GM21390 (cell line): ENCODE results near the gene NF2.

ENCODE experiments used
- ATAC-seq: cut with Tn5 transposase; IDR thresholded peaks from one replicate; pipeline ENCODE4 v1.9.1; 2021; ENCODE audit not compliant: unreplicated experiment

NF2 gene

DNA sequence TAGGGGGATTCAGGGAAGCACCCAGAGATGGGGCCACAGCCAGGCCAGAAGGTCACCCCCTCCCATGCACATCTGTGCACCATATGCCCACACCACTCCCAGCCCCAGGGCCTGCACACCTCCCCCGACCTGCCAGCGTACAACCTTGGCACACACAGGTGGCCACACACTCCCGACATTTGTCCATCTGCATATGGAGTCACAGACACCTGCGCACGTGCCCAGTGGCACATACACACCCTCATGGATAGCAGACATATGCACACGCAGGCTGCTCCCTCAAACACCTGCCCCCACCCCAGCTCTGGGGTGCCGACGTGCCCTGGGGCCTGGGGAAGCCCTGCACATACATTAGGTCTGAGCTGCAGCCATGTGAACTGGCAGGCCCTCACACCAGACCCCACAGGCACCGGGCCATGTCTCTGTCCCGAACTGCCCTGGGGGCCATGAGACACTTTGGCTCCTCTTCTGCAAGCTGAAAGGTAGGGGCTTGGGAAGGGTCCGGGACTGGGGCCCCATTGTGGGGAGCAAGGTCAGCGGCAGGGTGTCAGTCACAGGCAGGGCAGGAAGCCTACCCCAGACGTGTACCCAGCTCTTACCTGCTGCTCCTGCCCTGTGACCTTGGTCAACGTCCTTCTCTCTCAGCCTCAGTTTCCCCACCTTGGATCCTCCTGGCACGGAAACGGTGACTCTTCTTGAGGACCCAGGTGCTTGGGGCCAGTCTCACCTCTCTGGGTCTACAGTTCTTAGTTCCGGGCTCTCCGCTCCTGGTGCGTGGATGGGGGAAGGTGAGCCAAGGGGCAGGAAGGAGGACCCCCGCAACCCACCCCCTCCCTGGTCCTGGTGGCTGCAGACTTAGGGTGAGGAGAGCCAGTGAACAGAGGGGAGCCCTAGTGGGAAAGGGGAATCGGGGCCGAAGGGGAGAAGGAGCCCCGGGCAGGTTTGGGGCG lies 115.8 kb downstream of the NF2 start:
- no peak for ATAC-seq

GRCh38 chr22:29719899-29720645 lies 116.6 kb downstream of the NF2 start, which contains the start of gene CABP7:
TSS of gene CABP7 (plus strand) at chr22:29720003. CDS start at chr22:29720425, 422 bp downstream.
- no peak for ATAC-seq

GRCh38 chr22:29720811-29721323 lies 117.4 kb downstream of the NF2 start:
- no peak for ATAC-seq

GRCh38 chr22:29722151-29722550 lies 118.7 kb downstream of the NF2 start:
- no peak for ATAC-seq

- ATAC-seq = no peak
These were observed 119.2 kb downstream of the NF2 start for GRCh38 chr22:29722587-29722986.

- ATAC-seq = no peak
These were observed 120.3 kb downstream of the NF2 start for GRCh38 chr22:29723766-29724165.

GRCh38 chr22:29724843-29725242 lies 121.4 kb downstream of the NF2 start:
- ATAC-seq = no peak

DNA sequence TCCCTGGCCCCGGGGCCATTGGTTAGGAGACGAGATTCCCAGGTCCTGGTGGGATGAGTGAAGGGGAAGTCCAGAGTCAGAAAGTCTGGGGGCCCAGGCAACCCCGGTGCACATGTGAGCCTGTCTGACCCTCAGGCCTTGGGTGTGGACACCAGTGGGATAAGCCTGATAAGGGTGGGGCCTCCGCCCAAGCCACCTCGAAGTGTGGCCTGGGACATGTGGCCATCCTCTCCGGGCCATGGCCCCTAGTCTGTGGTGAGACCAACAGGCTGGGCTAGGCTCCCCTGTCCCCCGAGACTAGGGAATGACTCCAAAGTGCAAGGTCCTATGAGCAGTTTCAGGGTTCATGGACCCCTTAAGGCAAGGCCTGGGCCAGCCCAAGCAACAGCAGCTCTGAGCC lies 122.7 kb downstream of the NF2 start:
- no peak for ATAC-seq

DNA sequence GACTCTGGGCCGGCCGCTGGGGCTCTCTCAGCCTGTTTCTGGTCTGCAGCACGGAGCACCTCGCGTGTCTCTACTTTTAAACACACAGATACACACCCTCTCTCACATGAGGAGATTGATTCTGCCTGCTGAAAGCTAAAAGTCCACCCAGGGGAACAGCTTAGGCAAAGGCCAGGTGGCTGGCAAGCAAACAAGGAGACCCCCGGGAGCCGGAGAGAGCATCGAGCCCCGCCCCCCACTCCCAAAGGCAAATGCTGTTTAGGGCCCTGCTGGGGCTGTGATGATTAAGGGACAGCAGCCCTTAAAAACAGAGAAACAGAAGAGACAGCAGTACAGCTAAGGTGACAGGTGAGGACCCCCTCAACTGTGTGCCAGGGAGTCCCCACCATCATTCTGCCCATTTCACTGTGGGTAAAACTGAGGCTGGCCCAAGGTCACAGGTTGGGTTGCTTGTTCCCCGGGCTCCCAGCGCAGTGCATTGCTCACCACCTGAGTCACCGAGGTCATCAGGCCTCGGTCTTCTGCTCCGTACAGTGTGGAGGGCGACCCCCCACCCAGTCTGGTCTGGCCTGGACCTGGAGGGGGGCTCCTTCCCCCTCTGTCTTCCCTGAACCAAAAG lies 123.2 kb downstream of the NF2 start:
- no peak for ATAC-seq

DNA sequence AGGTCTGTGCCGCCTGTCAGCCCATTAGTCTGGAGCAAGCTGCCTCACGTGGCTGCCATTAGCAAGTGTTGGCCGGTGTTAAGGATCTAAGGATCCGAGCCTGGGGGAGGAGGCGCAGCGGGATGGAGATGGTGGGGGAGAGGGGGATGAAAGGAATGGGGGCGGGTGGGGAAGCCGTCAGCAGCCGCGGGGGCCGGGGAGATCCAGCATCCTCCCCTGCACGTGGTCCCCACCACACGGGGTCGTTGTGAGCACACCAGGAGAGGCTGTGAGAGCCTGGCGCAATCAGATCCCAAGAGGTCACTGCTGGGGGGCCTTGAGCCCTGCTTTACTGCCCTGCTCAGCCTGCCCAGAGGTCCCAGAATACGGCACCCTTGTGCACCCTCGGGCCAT lies 123.7 kb downstream of the NF2 start:
- no peak for ATAC-seq

GRCh38 chr22:29729161-29729560 lies 125.7 kb downstream of the NF2 start:
- ATAC-seq = no peak

- no peak for ATAC-seq
These were observed 127.8 kb downstream of the NF2 start for GRCh38 chr22:29731058-29731850.

DNA sequence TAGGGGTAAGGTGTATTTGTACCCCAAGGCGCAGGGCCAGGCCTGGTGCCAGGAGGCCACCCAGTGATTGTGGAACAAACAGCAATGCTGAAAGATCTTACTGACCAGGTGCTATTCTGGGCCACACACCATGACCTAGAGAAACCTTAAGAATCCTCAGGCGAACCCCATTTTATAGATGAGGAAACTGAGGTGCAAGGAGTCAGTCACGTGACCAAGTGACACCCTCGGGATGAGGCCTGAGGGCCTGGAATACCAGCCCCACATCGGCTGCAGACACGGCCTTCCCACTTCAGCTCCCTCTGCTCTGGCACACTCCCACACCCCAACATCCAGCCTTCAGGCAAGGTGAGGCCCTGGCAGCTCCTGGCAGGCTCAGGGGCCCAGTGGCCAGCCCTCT lies 129.4 kb downstream of the NF2 start:
- no peak for ATAC-seq

DNA sequence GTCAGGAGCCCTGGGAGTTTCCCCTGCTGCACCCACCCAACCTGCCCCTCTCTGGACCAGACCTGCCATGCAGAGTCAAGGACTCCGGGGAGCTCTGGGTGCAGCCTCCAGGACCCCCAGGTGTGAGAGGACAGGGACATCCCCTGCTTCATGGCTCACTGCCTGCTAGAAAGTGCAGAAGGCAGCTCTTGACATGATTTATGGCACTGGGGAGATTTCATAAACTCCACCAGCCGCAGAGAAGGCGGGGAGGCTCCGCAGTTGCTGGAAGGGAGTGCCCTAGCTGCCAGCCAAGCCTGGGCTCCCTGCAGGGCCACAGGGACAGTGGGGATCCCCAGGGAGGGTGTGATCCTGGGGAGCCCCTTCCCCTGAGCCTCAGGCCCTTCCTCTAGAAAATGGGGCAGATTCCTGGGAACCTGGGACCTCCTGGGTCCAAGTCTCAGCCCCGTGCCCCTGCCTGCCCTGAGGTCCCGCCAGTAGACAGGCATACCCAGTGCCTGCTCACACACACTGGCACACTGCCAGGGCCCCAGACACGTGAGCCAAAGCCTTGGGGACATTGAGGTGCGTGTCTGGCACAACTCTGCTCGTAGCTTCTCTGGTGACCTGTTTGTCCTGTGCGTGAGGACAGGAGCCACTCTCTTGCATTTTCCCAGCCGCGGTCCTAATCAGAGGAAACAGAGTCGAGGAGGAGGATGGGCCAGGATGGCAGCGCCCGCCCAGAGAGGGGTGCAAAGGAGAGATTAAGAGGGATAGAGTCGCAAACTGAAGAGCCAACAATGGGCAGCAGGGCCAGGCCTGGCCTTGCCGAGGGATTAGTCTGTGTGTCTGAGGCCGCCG lies 130.1 kb downstream of the NF2 start:
- ATAC-seq = no peak

DNA sequence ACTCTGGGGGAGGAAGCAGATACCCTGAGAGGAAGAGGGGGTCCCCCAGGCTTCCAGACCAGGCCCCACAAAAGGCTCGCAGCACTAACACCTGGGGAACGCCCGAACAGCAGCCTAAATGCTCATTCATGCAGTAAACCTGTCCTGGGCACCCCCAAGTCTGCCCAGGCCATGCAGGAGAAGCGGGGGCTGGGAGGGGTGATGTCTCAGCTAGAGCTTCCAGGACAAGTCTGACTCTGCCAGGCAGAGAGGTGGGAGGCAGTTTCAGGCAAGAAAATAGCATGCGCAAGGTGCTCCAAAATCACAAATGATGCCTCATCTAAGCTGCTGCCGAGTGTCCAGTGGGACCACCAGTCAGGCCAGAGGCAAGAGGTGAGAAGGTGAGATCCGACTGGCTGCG lies 131.0 kb downstream of the NF2 start:
- no peak for ATAC-seq

GRCh38 chr22:29734838-29735237 lies 131.4 kb downstream of the NF2 start:
- ATAC-seq = no peak

GRCh38 chr22:29735416-29735815 lies 132.0 kb downstream of the NF2 start:
- no peak for ATAC-seq

- no peak for ATAC-seq
These were observed 134.1 kb downstream of the NF2 start for GRCh38 chr22:29737251-29738117.
